Measurements from ENCODE around the gene GABRA5.
A peak's percentile ranks its signal among the peaks of the same experiment; 100 is the strongest.

GABRA5 gene

GRCh38 chr15:26844901-26845300 is 22.0 kb upstream of the GABRA5 start:
- no peak overlapping the region for H3K4me3 ChIP-seq (ENCODE audit: low read length)
- DNase-seq (ENCODE audit: low read depth) = no peak

DNA sequence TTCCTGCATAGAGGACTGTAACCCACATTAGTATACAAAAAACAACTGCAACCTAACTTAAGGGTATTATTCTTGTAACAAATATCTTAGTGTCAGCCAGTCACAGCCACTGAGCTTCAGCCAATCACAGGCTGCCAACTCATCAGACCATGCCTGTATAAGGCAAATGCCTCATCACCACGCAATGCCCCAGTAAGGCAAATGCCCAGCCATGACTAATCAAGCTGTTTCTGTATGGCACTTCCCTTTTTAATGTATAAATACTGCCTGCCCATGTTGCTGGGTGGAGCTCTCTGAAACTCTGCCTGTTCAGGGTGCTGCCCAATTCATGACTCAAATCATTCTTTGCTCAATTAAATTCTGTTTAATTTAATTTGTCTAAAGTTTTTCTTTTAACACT is 18.4 kb upstream of the GABRA5 start:
- DNase-seq (ENCODE audit: low read depth) = no peak
- no peak for TF ChIP-seq CTCF (conservative IDR thresholded peaks at IDR 0.05; ENCODE audit: low read depth, low read length)

More at GRCh38 chr15:26844901-26845300, 22.0 kb upstream of the GABRA5 start:
- no peak for TF ChIP-seq CTCF (conservative IDR thresholded peaks at IDR 0.05; ENCODE audit: low read depth, low read length)

GRCh38 chr15:26850161-26850560 is 16.7 kb upstream of the GABRA5 start:
- no peak overlapping the region for H3K4me3 ChIP-seq (ENCODE audit: low read length)
- no peak for DNase-seq (ENCODE audit: low read depth)
- no peak for TF ChIP-seq CTCF (conservative IDR thresholded peaks at IDR 0.05; ENCODE audit: low read depth, low read length)

More for the DNA sequence above, 18.4 kb upstream of the GABRA5 start:
- H3K4me3 ChIP-seq (ENCODE audit: low read length) = no peak overlapping the region

GRCh38 chr15:26852980-26853379 is 13.9 kb upstream of the GABRA5 start:
- no peak for TF ChIP-seq CTCF (conservative IDR thresholded peaks at IDR 0.05; ENCODE audit: low read depth, low read length)
- DNase-seq (ENCODE audit: low read depth) = no peak
- no peak overlapping the region for H3K4me3 ChIP-seq (ENCODE audit: low read length)

GRCh38 chr15:26854435-26854834 is 12.4 kb upstream of the GABRA5 start:
- TF ChIP-seq CTCF (conservative IDR thresholded peaks at IDR 0.05; ENCODE audit: low read depth, low read length) = no peak
- DNase-seq (ENCODE audit: low read depth) = no peak
- no peak overlapping the region for H3K4me3 ChIP-seq (ENCODE audit: low read length)

- DNase-seq (ENCODE audit: low read depth) = peak; percentile 21
- no peak overlapping the region for H3K4me3 ChIP-seq (ENCODE audit: low read length)
- peak; percentile 76 for TF ChIP-seq CTCF (conservative IDR thresholded peaks at IDR 0.05; ENCODE audit: low read depth, low read length)
Measured at GRCh38 chr15:26864664-26865191, 2.1 kb upstream of the GABRA5 start.

GRCh38 chr15:26867200-26868007 is 542 bp downstream of the GABRA5 start:
- no peak for DNase-seq (ENCODE audit: low read depth)
- H3K4me3 ChIP-seq (ENCODE audit: low read length) = peak overlapping the region; percentile 41
- no peak for TF ChIP-seq CTCF (conservative IDR thresholded peaks at IDR 0.05; ENCODE audit: low read depth, low read length)

Data from retinal pigment epithelial cell (primary cell).